IPS-11a (cell line): ENCODE measurements around the gene RAB1B.
A peak's percentile ranks its signal among the peaks of the same experiment; 100 is the strongest.
"Not testable (repeated sequence)": the region's sequence is repeated elsewhere in the genome, so short reads cannot be mapped to it uniquely, and the experiment has no call there.

Source experiments
- H3K4me3 ChIP-seq: one replicate; pipeline ENCODE4 v1.5.1; 2013; ENCODE audit warnings: low read depth, low read length, control low read depth

The RAB1B gene

DNA sequence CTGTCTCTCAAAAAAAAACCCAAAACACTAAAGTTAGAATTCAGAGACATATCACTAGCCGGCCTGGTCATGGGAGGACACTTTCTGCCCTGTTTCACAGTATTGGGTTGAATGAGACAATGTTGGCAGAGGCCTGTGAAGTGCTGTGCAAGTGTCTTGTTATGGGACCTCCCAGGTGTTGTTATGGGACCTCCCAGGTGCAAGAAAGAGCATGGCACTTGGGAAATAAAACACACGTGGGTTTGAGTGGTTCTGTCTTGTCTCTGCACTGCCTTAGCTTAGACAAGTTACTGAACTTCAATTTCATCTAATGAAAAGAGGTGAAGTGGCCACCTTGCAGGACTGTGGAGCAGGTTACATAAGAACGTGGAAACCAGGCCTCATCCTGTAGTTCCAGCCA is 28.9 kb upstream of the RAB1B start:
- no peak overlapping the region for H3K4me3 ChIP-seq

DNA sequence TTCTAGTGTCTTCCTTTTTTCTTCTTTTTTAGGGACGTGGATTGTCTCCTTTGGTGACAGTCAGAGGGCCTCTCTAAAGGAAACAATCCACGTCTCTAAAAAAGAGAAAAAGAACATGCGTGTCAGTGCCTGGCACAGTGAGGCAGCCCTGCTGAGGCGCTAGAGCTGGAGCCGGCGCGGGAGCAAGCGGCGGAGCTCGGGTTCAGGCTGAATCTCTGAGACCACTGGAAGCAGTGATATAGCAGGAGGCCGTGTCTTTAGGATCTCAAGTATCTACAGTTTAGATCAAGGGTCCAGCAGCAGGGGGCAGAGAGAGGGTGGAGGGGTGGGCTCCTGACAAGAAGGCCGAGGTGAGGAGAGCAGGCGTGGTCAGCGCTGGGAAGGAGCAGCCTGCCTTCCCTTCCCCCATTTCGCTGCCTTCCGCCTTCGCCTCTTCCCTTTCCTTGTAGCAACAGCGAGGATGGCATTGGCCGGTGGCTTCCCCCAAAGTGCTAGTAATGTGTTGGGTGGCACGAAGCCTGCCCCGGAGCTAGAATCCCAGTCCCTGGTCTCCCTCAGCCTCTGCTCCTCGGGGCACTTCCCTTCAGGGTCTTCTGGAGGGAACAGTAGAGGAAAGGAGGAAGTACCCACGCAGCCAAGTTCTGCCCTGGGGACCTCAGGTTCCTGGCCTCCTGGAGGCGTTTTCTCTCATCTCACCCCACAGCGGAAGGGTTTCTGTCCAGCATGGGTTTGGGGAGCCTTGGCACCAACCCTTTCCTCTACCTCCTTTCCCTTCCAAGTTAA is 28.2 kb upstream of the RAB1B start:
- no peak overlapping the region for H3K4me3 ChIP-seq

DNA sequence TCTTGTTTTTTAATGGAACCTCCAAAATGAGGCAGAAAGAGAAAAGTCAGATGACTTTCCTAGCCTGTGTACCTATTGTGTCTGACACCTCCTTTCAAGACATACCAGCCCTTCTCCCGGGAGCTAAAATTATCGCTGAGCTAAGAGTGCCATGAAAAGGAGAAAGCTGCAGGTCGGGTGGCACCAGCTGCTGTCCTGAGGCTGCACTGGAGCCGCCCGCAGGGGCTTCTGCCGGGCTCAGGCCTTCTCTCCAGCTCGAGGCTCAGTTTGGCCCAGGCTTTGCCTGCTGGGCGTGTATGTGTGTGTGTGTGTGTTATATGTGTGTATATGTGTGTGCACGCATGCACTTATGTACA is 27.7 kb upstream of the RAB1B start:
- H3K4me3 ChIP-seq: no peak overlapping the region

DNA sequence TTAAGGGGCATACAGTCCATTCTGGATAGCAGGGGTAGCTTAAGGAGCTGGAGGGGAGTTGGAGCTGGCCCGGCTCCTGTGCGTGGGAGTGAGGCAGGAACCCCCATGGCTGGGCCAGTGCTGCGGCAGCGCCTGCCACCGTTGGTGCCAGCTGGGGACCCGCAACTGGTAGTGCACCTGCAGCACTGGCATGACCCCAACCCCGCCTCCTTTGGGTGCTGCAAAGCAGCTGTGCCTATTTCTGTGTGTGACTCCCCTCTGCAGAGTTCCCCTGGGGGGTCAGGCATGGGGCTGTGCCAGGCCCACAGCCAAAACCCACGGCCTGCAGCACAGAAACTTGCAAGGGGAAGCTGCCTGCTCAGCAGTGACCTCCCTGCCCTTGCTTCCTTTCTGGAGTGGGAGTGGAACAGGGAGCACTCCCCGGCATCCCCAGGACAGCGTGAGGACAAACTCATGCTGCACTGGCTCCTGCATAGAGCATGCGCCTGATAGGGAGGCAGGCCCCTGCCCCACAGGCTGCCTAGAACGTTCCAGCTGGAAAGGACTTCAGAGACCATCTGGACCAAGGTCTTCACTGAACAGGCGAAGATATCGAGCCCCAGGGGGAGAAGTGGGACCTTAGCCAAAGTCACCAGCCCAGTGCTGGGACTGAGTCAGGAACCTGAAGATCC is 26.2 kb upstream of the RAB1B start:
- H3K4me3 ChIP-seq: no peak overlapping the region

DNA sequence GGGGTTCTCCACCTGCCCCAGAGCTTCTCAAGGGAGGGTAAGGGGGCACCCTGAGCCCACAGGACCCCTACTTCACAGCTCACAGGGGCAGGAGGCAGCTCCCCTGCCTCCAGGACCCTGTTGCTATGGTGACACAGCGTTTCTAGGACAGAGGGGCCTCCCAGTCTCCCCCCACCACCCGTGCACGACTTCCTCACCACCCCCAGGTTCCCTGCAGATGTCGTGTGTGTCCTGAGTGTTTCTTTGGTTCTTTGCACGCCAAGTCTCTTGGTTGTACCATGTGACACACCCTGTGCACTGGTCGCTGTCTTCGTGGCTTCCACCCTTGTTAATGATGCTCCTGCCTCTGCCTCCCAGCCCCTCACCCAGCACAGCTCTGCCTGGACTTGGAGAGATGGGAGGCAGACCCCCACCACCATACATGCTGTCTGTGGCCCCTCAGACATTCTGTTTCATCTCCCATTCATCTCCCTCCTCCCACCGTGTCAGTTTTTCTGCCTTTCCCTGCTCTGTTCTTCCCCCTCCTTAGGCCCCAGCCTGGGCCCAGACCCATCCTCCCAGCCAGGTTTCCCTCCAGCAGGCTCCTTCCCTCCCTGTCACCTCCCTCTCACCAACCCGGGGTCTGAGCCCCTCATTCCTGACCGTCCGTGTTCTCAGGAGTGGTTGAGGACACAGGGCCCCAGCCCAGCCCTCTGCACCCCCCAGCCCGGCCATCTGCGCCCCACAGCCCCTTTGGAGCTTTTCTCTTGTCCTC is 24.5 kb upstream of the RAB1B start:
- no peak overlapping the region for H3K4me3 ChIP-seq

DNA sequence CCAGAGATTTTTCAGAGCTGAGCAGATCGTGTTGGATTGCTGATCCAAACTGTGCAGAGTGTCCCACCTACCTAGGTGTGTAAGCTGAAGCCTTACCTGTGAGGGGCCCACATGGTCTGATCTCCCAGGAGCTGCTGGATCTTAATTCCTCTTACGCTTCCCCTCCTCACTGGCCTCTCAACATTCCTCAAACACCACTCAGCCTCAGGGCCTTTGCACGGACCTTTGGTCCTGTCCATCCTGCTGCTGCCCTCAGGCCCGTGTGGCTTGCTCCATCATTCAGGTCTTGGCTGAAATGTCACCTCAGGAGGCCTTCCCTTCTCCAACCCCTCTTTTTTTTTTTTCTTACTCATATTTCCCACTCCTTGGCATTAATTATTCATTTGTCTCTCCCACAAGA is 21.1 kb upstream of the RAB1B start:
- H3K4me3 ChIP-seq: no peak overlapping the region

DNA sequence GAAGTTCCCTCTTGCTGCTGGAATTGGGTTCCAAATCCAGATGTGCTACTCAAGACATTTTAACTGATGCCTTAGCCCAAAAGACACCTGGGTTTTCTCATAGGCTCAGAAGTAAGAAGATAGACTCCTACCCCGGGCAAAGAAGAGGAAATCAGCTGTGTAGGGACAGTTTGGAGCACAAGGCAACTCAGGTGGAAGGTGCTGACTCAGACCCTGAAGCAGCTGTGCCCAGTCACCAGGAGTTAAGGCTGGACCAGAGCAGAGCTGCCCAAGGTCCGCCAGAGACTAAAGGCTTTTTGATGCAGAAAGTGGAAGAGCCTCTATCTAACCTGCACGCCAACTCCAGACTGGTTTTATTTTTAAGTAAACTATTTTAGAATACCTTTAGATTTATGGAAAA is 20.6 kb upstream of the RAB1B start:
- H3K4me3 ChIP-seq: no peak overlapping the region

DNA sequence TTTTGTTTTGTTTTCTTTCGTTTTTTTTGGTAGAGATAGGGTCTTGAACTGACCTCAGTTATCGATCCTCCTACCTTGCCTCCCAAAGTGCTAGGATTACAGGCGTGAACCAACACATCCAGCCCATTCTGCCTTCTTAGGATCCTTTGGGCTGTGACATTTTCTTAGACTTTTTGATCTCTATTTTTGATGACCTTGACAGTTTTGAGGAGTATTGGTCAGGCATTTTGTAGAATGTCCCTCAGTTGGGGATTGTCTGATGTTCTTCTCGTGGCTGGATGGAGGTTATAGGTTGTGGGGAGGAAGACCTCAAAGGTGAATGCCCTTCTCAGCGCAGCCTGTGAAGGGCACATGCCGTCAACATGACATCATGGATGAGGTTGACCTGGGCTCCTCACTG is 19.5 kb upstream of the RAB1B start:
- H3K4me3 ChIP-seq: no peak overlapping the region

DNA sequence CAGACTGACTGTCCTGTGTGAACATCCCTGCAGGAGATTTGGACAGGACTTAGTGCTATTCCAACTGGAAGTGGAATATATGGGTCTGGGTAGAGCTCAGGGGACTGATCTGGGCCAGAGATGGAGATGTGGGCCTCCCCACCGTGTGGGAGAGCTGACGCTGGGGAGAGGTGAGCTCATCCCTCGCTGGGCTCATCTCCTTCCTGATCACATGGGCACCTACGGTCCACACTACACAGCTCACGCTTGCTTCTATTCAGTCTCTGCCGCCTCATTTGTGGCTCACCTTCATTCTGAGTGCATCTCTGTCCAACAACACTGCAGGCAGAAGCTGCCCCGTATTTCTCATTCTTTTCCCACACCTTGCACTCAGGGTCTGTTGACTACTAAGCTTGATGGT is 16.6 kb upstream of the RAB1B start:
- H3K4me3 ChIP-seq: no peak overlapping the region

DNA sequence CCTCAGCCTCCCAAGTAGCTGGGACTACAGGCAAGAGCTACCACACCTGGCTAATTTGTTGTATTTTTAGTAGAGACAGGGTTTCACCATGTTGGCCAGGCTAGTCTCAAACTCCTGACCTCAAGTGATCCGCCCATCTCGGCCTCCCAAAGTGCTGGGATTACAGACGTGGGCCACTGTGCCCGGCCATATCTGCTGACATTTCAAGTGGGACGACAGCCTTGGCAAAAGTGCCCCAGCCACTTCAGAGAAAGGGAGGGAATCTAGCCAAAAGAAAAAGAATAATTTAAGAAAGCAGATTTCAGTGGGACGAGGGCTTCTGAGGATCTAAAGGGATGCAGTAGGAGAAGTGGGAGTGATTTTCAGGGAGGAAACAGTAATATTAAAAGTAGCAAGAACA is 15.4 kb upstream of the RAB1B start:
- not testable (repeated sequence) for H3K4me3 ChIP-seq

DNA sequence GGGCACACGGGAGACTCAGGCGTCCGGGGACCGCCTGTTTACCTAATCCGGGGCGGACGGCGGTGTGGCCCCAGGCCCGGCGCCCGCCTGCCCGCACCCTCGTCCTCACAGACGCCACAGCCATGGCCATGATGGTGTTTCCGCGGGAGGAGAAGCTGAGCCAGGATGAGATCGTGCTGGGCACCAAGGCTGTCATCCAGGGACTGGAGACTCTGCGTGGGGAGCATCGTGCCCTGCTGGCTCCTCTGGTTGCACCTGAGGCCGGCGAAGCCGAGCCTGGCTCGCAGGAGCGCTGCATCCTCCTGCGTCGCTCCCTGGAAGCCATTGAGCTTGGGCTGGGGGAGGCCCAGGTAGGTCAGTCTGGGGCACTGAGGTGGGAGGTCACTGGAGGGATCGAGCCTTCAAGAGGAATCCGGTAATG is 10.0 kb upstream of the RAB1B start:
- H3K4me3 ChIP-seq: peak overlapping the region; percentile 73

DNA sequence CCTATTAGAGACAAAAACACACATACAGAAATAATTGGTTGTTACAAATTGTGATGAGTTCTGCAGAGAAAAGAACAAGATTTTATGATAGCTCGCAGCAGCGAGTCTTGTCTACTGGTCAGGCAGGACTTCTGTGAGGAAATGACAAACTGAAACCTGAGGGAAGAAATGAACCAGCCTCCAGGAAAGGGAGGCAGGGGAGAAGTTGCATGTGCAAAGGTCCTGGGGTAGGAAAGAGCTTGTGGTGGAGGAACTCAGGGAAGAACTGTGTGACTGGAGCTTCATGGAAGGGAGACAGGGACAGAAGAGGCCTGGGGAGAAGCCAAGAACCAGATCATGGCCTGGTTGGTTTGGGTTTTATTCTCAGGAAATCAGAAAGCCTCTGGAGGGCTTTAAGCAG is 9.2 kb upstream of the RAB1B start:
- H3K4me3 ChIP-seq: no peak overlapping the region

DNA sequence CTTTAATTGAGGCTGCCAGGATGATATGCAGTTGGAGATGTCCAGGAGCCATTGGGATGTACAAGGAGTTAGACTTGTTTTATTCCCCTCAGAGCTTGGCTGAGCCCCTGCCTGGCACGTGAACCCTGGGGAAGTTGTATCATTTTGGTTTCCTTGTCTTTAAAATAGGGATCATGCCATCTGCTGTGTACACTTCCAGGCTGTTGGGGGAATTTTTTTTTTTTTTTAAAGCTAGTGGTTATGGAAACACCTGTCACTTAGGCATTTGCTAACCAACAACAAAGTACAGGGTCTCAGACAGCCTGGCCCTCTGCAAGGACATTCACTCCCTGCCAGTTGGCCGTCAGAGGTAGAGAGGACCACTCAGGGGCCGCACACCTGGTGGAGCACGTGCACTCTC is 8.5 kb upstream of the RAB1B start:
- H3K4me3 ChIP-seq: no peak overlapping the region

DNA sequence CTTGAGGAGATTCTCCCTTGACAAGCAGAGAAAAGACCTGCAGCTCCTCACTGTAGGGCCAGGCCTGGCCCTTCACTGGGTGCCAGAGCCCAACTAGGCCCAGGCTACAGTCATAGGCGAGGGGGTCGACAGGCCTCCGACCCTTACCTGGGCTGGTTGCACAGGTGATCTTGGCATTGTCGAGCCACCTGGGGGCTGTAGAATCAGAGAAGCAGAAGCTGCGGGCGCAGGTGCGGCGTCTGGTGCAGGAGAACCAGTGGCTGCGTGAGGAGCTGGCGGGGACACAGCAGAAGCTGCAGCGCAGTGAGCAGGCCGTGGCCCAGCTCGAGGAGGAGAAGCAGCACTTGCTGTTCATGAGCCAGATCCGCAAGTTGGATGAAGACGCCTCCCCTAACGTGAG is 6.9 kb upstream of the RAB1B start:
- H3K4me3 ChIP-seq: no peak overlapping the region

DNA sequence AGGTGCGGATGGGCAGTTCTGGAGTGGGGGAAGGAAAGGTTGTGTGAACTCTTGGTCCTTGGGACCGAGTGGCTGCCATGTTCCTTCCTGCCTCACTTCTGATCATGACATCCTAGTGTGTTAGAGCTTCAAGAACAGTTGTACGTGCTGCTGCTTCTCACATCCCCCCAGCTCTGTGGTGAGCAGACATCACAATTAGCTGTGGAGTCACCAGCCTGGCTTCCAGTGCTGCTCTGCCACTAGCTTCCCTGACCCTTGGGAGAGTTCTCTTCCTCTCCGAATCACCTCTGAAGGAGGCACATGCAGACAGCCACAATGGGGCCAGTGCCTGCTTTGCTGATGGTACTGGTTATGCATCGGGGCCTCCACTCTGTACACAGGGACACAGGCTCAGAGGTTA is 6.2 kb upstream of the RAB1B start:
- no peak overlapping the region for H3K4me3 ChIP-seq

DNA sequence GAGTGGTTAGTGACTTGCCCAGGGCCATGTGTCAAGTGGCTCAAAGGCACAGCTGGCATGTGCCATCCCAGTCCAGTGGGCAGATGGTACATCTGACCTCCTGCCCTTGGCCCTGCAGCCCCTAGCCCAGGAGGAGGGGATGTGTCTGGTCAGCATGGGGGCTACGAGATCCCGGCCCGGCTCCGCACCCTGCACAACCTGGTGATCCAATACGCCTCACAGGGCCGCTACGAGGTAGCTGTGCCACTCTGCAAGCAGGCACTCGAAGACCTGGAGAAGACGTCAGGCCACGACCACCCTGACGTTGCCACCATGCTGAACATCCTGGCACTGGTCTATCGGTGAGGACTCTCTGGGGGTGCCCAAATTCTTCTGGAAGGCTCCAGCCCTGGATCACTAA is 5.7 kb upstream of the RAB1B start:
- no peak overlapping the region for H3K4me3 ChIP-seq

DNA sequence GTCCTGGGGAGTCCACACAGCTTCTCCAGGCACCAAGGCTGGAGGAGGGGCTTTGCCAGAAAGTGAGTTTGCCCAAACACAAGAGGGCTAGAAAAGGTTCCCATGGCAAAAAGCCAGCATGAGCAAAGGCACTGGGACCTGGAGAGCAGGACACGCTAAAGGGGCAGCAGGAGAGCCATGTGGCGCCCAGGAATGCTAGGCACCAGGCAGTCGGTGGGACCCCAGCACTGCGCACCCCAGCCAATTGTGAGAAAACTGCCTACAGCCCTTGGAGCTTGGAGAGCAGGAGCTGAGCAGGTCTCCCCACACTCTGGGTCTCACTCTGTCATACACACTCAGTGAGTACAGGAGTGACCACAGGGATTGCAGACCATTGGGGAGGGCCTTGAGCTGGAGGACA is 5.2 kb upstream of the RAB1B start:
- H3K4me3 ChIP-seq: no peak overlapping the region

DNA sequence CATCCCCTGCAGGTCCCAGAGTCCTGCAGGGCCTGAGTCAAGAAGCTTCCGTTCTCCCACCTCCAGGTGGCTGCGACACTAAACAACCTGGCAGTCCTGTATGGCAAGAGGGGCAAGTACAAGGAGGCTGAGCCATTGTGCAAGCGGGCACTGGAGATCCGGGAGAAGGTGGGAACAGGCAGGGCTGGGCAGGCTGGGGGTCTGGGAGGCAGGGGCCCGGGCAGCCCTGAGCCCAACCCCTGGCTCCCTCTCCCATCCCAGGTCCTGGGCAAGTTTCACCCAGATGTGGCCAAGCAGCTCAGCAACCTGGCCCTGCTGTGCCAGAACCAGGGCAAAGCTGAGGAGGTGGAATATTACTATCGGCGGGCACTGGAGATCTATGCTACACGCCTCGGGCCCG is 4.7 kb upstream of the RAB1B start:
- H3K4me3 ChIP-seq: no peak overlapping the region

DNA sequence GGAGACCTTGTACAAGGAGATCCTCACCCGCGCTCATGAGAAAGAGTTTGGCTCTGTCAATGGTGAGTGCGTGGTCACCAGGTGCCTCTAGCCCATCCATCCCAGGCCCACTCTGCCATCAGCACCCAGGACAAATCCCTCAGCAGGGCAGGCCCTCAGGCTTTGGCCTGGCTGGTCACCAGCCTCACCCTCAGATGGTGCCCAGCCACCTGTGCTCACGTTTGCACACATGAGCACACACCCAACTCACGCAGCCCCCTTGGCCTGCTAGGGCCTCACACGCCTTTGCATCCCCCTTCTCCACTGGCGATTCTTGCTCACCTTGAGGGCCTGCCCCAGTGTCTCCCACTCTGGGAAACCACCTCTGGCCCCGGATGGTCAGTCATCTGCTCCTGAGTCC is 4.1 kb upstream of the RAB1B start:
- H3K4me3 ChIP-seq: no peak overlapping the region

DNA sequence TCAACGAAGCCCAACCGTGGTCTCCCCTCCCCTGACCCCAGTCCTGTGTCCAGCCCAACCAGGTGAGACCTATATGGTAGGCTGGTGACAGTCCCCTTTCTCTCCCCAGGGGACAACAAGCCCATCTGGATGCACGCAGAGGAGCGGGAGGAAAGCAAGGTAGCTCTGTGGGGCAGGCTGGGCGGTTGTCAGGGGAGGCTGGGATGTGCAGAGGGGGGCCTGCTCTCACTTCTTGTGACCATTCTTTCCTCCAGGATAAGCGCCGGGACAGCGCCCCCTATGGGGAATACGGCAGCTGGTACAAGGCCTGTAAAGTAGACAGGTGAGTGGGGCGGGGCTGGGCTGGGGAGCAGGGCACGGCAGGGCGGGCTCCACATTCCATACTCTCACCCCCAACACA is 3.5 kb upstream of the RAB1B start:
- no peak overlapping the region for H3K4me3 ChIP-seq

DNA sequence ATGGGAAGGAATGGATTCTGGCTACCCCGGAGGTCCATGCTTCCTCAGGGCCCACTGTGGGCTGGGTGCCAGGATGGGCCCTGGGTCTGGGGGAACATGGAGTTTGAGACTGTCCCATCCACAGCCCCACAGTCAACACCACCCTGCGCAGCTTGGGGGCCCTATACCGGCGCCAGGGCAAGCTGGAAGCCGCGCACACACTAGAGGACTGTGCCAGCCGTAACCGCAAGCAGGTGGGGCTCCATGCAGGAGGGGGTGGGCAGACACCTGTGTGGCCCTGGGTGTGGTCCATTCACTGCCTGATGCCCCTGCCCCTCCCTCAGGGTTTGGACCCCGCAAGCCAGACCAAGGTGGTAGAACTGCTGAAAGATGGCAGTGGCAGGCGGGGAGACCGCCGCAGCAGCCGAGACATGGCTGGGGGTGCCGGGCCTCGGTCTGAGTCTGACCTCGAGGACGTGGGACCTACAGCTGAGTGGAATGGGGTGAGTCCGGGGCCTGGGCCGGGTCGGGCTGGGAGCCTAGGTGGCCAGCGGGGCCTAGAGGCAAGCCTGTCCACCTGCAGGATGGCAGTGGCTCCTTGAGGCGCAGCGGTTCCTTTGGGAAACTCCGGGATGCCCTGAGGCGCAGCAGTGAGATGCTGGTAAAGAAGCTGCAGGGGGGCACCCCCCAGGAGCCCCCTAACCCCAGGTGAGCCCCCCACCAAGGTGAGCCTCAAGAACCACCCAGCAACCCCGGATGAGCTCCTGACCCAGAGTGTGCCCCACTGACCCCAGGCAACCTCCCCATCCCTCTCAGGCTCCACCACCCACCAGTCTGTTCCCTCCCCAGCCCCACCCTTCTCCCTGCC is 2.7 kb upstream of the RAB1B start:
- no peak overlapping the region for H3K4me3 ChIP-seq
